GM12878 (cell line): Measurements from ENCODE around the gene NCBP3. TPM values are rescaled to one million over a fixed set of nuclear protein-coding genes. Genes with fewer than 3 reads are reported as not detected.

Experiments used
- ATAC-seq: fragments of 200-7000 bp; cut with Tn5 transposase; 3 replicates; pipeline ENCODE4 v1.9.1; 2020; ENCODE audit warnings: mild to moderate bottlenecking, moderate library complexity
- BruUV-seq: library from RNA; stranded (reverse); fragments of 400-500 nt; replicated peaks from 2 replicates; lab custom pipeline; 2021; lab: Mats Ljungman, UMichigan
- CTCF ChIA-PET: fragments of 300-600 bp; sonication (Branson Sonifier 250); formaldehyde crosslinking; extraction: SDS; loops from one replicate; lab custom pipeline; 2021; ENCODE audit warnings: inconsistent platforms; lab: Yijun Ruan, JAX
- POLR2A ChIA-PET: fragments of 350-600 bp; formaldehyde crosslinking; extraction: SDS; loops from one replicate; lab custom pipeline; 2021; ENCODE audit warnings: inconsistent platforms; lab: Charles Lee
- RAD21 ChIA-PET: fragments of 300-600 bp; sonication (Branson Sonifier 250); formaldehyde crosslinking; loops from one replicate; lab custom pipeline; 2023; ENCODE audit warnings: antibody characterized with exemption; ENCODE audit not compliant: unreplicated experiment; lab: Charles Lee
- SMC1A ChIA-PET: fragments of 300-600 bp; sonication (Branson Sonifier 250); formaldehyde crosslinking; loops from one replicate; lab custom pipeline; 2023; ENCODE audit not compliant: unreplicated experiment, uncharacterized antibody; lab: Charles Lee
- DNase-seq: peaks from one replicate; pipeline ENCODE4 v3.0.0-alpha.2; 2011; ENCODE audit warnings: low read depth, low spot score
- FAIRE-seq: peaks from 3 replicates; lab custom pipeline; 2011; peaks lifted over from hg19 to GRCh38; lab: Jason Lieb, UNC
- H2AFZ ChIP-seq: 2 replicates; pipeline ENCODE4 v1.6.0; 2011; ENCODE audit warnings: low read depth, low read length, control low read depth; ENCODE audit not compliant: control insufficient read depth
- H3K27ac ChIP-seq: 2 replicates; pipeline ENCODE4 v1.5.1; 2011; ENCODE audit warnings: control low read depth; ENCODE audit not compliant: control insufficient read depth, insufficient read depth
- H3K27me3 ChIP-seq, 2 experiments: replicated peaks in 1 of 2; 2 replicates each; pipeline versions ENCODE4 v1.6.0 to v1.6.1; 2011; ENCODE audit warnings: low read length in 1 of 2; ENCODE audit not compliant: control insufficient read depth in 2 of 2, insufficient read depth in 2 of 2
- H3K36me3 ChIP-seq, 2 experiments: 2 replicates each; pipeline ENCODE4 v1.5.1; 2011; ENCODE audit warnings: low read length in 1 of 2; ENCODE audit not compliant: control insufficient read depth in 2 of 2, insufficient read depth in 2 of 2
- H3K4me1 ChIP-seq: 2 replicates; pipeline ENCODE4 v1.6.1; 2011; ENCODE audit warnings: mild to moderate bottlenecking, low read length, moderate library complexity, mixed read lengths; ENCODE audit not compliant: control insufficient read depth, insufficient read depth
- H3K4me2 ChIP-seq: 2 replicates; pipeline ENCODE4 v1.6.0; 2011; ENCODE audit warnings: control low read depth; ENCODE audit not compliant: control insufficient read depth, insufficient read depth
- H3K4me3 ChIP-seq: fragments of 200-600 bp; sonication (generic); 2 replicates; pipeline ENCODE4 v1.5.1; 2016
- H3K79me2 ChIP-seq: 2 replicates; pipeline ENCODE4 v1.6.0; 2011; ENCODE audit warnings: low read length; ENCODE audit not compliant: control insufficient read depth, insufficient read depth
- H3K9ac ChIP-seq: 2 replicates; pipeline ENCODE4 v1.8.0; 2011; ENCODE audit warnings: low read length, control low read depth, mixed read lengths; ENCODE audit not compliant: control insufficient read depth, insufficient read depth
- H3K9me3 ChIP-seq: replicated peaks from 3 replicates; pipeline ENCODE4 v1.5.1; 2011; ENCODE audit warnings: mild to moderate bottlenecking, low read length; ENCODE audit not compliant: control insufficient read depth, insufficient read depth
- H4K20me1 ChIP-seq: 2 replicates; pipeline ENCODE4 v1.6.0; 2011; ENCODE audit not compliant: control insufficient read depth, insufficient read depth
- BACH1 ChIP-seq: fragments of 450-650 bp; IDR thresholded peaks from 2 replicates; pipeline ENCODE4 v1.6.1; 2017; ENCODE audit warnings: mild to moderate bottlenecking, borderline replicate concordance
- DPF2 ChIP-seq: fragments of 450-650 bp; IDR thresholded peaks from 2 replicates; pipeline ENCODE4 v1.6.1; 2017; ENCODE audit warnings: mild to moderate bottlenecking
- IKZF1 ChIP-seq: fragments of 450-650 bp; conservative IDR thresholded peaks from 2 replicates; pipeline ENCODE4 v1.6.1; 2017; ENCODE audit warnings: antibody characterized with exemption, mild to moderate bottlenecking
- IKZF2 ChIP-seq, 2 experiments: fragments of 450-650 bp; IDR thresholded peaks; 2 replicates each; pipeline ENCODE4 v1.6.1; 2017; ENCODE audit warnings: mild to moderate bottlenecking in 2 of 2, moderate library complexity in 2 of 2
- IRF4 ChIP-seq: IDR thresholded peaks from 2 replicates; pipeline ENCODE4 v1.6.1; 2011; ENCODE audit warnings: low read depth, low read length
- JUNB ChIP-seq: IDR thresholded peaks from 2 replicates; pipeline ENCODE4 v1.6.1; 2016; ENCODE audit warnings: antibody characterized with exemption, mild to moderate bottlenecking
- MEF2B ChIP-seq: fragments of 450-650 bp; IDR thresholded peaks from 2 replicates; pipeline ENCODE4 v1.6.1; 2018; ENCODE audit warnings: mild to moderate bottlenecking, moderate library complexity; ENCODE audit not compliant: partially characterized antibody, poor library complexity, severe bottlenecking
- PML ChIP-seq: IDR thresholded peaks from 2 replicates; pipeline ENCODE4 v1.6.1; 2012; ENCODE audit warnings: low read length, inconsistent platforms
- POLR2A ChIP-seq: IDR thresholded peaks from 2 replicates; pipeline ENCODE4 v1.6.1; 2011; ENCODE audit warnings: low read depth, mild to moderate bottlenecking, low read length
- RAD51 ChIP-seq: fragments of 450-650 bp; IDR thresholded peaks from 2 replicates; pipeline ENCODE4 v1.6.1; 2016; ENCODE audit warnings: moderate library complexity, mild to moderate bottlenecking, inconsistent platforms
- SREBF1 ChIP-seq: IDR thresholded peaks from 2 replicates; pipeline ENCODE4 v1.6.1; 2012; ENCODE audit warnings: mild to moderate bottlenecking, low read length
- ZNF384 ChIP-seq: IDR thresholded peaks from 2 replicates; pipeline ENCODE4 v1.6.1; 2012; ENCODE audit warnings: low read depth, mild to moderate bottlenecking, low read length, improper control_type of control experiment, borderline replicate concordance
- ZSCAN29 ChIP-seq: fragments of 450-650 bp; IDR thresholded peaks from 2 replicates; pipeline ENCODE4 v1.6.1; 2017; ENCODE audit warnings: mild to moderate bottlenecking, moderate library complexity
- WGBS: methylation state at CpG from one replicate; pipeline ENCODE4 v1.1.6; 2016; ENCODE audit warnings: low lambda C conversion rate; ENCODE audit not compliant: insufficient replicate concordance, insufficient coverage; ENCODE audit errors: missing lambda C conversion rate; 5-methylcytosine and 5-hydroxymethylcytosine counted together
- in situ Hi-C: fragments of 300-500 bp; cut with MboI; formaldehyde crosslinking; loops from 9 replicates; pipeline ENCODE4 v1.14.3; 2018; ENCODE audit warnings: mixed read lengths
- intact Hi-C: fragments of 100-400 bp; cut with micrococcal nuclease; formaldehyde crosslinking; loops from one replicate; pipeline ENCODE4 v1.14.2; 2022; ENCODE audit not compliant: unreplicated experiment
- polyA plus RNA-seq, 11 experiments: library from polyadenylated mRNA; depleted of rRNA in 4 of 11; unstranded in 6 of 11; stranded (reverse) in 5 of 11; fragments of >200 nt; fragmentation: Nextera tagmentation in 4 of 11; fragmentation: Illumina TruSeq in 1 of 11; extraction: Ambion mirVana in 4 of 11; extraction: Trizol in 1 of 11; gene quantifications; 1 replicate in 1 of 11; 2 replicates in 10 of 11; pipeline versions ENCODE4 v1.2.1 to v1.2.3, GENCODE V29; 2011 to 2016; ENCODE audit warnings: inconsistent platforms in 2 of 11, missing spikeins in 2 of 11, low read depth in 1 of 11
- total RNA-seq, 4 experiments: library from RNA; depleted of rRNA in 3 of 4; stranded (reverse); fragments of >200 nt in 3 of 4; fragmentation: Illumina TruSeq in 1 of 4; extraction: Trizol in 1 of 4; gene quantifications; 2 replicates each; pipeline versions ENCODE4 v1.2.1 to v1.2.3, GENCODE V29; 2013 to 2021
- TF ChIP-seq, protein P1 (sequence below): fragments of 450-650 bp; IDR thresholded peaks from 2 replicates; pipeline ENCODE4 v1.6.1; 2017; ENCODE audit warnings: mild to moderate bottlenecking, moderate library complexity
- TF ChIP-seq, protein P2 (sequence below): fragments of 450-650 bp; IDR thresholded peaks from 2 replicates; pipeline ENCODE4 v1.6.1; 2017; ENCODE audit warnings: antibody characterized with exemption, mild to moderate bottlenecking, moderate library complexity
- TF ChIP-seq, protein P3 (sequence below): fragments of 450-650 bp; IDR thresholded peaks from 2 replicates; pipeline ENCODE4 v1.6.1; 2016; ENCODE audit warnings: mild to moderate bottlenecking

The NCBP3 gene
- total and polyA plus RNA-seq, 10 of the 15 experiments (the other 5 are each of a cell fraction or from before 2014, with no cell fraction given): 5.2 to 32.0 (median 23.2) TPM

GRCh38 chr17:3892095-3892998 lies 46.3 kb upstream of the NCBP3 start:
- no peak overlapping the region; the same call in 1 of the 2 replicates for H3K9ac ChIP-seq
- ChIA-PET POLR2A (interaction anchor here (0.5 to 1.7 kb wide), 5 partner anchors 19 to 73 kb away, joined by 3 to 6 read pairs (median 3); partner anchors contain the start of genes NCBP3 and P2RX1), CTCF (interaction anchor here (1.4 kb wide), 1 partner anchor 47 kb away, joined by 4 read pairs; the partner anchor contains the start of gene NCBP3), RAD21 (interaction anchor here (0.7 to 1.4 kb wide), 5 partner anchors 19 to 181 kb away, joined by 3 to 6 read pairs (median 4); no protein-coding TSS in a partner anchor), SMC1A (no interaction called here)
- H2AFZ ChIP-seq: peak overlapping the region; percentile 63
- ATAC-seq (peak; percentile 25), FAIRE-seq (no peak), DNase-seq (no peak)
- no peak overlapping the region for H3K27ac ChIP-seq
- H3K36me3 ChIP-seq: no peaks in the 10 kb centered on the region
- in situ Hi-C loops (no loop called here), intact Hi-C loops (no loop called here)
- peaks cover 0 to 2% of the 10 kb centered on the region in 2 experiments; a peak in 1 of 4 replicates for H3K27me3 ChIP-seq
- H3K9me3 ChIP-seq: no peaks in the 10 kb centered on the region
- no TSS peak for BruUV-seq
- H3K4me1 ChIP-seq: peaks cover 3% of the 10 kb centered on the region
- H3K4me3 ChIP-seq: peak overlapping the region; percentile 74; the same call in 1 of the 2 replicates
- H3K79me2 ChIP-seq: no peaks in the 10 kb centered on the region
- WGBS: 3% methylated on average over 67 of the region's 96 CpGs
- no peaks in the 10 kb centered on the region for H4K20me1 ChIP-seq
- H3K4me2 ChIP-seq: peak overlapping the region; percentile 91
- peak; percentile 80 for TF ChIP-seq RAD51
- TF ChIP-seq, protein P1, sequence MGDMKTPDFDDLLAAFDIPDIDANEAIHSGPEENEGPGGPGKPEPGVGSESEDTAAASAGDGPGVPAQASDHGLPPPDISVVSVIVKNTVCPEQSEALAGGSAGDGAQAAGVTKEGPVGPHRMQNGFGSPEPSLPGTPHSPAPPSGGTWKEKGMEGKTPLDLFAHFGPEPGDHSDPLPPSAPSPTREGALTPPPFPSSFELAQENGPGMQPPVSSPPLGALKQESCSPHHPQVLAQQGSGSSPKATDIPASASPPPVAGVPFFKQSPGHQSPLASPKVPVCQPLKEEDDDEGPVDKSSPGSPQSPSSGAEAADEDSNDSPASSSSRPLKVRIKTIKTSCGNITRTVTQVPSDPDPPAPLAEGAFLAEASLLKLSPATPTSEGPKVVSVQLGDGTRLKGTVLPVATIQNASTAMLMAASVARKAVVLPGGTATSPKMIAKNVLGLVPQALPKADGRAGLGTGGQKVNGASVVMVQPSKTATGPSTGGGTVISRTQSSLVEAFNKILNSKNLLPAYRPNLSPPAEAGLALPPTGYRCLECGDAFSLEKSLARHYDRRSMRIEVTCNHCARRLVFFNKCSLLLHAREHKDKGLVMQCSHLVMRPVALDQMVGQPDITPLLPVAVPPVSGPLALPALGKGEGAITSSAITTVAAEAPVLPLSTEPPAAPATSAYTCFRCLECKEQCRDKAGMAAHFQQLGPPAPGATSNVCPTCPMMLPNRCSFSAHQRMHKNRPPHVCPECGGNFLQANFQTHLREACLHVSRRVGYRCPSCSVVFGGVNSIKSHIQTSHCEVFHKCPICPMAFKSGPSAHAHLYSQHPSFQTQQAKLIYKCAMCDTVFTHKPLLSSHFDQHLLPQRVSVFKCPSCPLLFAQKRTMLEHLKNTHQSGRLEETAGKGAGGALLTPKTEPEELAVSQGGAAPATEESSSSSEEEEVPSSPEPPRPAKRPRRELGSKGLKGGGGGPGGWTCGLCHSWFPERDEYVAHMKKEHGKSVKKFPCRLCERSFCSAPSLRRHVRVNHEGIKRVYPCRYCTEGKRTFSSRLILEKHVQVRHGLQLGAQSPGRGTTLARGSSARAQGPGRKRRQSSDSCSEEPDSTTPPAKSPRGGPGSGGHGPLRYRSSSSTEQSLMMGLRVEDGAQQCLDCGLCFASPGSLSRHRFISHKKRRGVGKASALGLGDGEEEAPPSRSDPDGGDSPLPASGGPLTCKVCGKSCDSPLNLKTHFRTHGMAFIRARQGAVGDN: 0 out of 2 replicates have a peak, but pooled peaks have one; percentile 30
- TF ChIP-seq PML: no peak
- TF ChIP-seq, protein P2, sequence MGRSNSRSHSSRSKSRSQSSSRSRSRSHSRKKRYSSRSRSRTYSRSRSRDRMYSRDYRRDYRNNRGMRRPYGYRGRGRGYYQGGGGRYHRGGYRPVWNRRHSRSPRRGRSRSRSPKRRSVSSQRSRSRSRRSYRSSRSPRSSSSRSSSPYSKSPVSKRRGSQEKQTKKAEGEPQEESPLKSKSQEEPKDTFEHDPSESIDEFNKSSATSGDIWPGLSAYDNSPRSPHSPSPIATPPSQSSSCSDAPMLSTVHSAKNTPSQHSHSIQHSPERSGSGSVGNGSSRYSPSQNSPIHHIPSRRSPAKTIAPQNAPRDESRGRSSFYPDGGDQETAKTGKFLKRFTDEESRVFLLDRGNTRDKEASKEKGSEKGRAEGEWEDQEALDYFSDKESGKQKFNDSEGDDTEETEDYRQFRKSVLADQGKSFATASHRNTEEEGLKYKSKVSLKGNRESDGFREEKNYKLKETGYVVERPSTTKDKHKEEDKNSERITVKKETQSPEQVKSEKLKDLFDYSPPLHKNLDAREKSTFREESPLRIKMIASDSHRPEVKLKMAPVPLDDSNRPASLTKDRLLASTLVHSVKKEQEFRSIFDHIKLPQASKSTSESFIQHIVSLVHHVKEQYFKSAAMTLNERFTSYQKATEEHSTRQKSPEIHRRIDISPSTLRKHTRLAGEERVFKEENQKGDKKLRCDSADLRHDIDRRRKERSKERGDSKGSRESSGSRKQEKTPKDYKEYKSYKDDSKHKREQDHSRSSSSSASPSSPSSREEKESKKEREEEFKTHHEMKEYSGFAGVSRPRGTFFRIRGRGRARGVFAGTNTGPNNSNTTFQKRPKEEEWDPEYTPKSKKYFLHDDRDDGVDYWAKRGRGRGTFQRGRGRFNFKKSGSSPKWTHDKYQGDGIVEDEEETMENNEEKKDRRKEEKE: no peak
- peak; percentile 53; the same call in 1 of the 2 replicates for TF ChIP-seq DPF2
- no peak for TF ChIP-seq SREBF1
- TF ChIP-seq IRF4: no peak
- TF ChIP-seq IKZF2 (IDR thresholded peaks at IDR 0.05): no peak
- peak; percentile 35; the same call in 1 of the 2 replicates for TF ChIP-seq POLR2A
- no peak for TF ChIP-seq JUNB
- TF ChIP-seq, protein P3, sequence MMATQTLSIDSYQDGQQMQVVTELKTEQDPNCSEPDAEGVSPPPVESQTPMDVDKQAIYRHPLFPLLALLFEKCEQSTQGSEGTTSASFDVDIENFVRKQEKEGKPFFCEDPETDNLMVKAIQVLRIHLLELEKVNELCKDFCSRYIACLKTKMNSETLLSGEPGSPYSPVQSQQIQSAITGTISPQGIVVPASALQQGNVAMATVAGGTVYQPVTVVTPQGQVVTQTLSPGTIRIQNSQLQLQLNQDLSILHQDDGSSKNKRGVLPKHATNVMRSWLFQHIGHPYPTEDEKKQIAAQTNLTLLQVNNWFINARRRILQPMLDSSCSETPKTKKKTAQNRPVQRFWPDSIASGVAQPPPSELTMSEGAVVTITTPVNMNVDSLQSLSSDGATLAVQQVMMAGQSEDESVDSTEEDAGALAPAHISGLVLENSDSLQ: peak; percentile 48; the same call in 1 of the 2 replicates
- peak; percentile 56 for TF ChIP-seq IKZF1
- 0 out of 2 replicates have a peak, but pooled peaks have one; percentile 15 for TF ChIP-seq ZSCAN29
- peak; percentile 55 for TF ChIP-seq MEF2B
- 0 out of 2 replicates have a peak, but pooled peaks have one; percentile 1 for TF ChIP-seq BACH1
- TF ChIP-seq ZNF384: no peak
